Spleen (tissue), 11 donors: ENCODE data around the gene PLOD2. TPM values are rescaled to one million over a fixed set of nuclear protein-coding genes. Genes with fewer than 3 reads are reported as not detected.

Experiments
- DNase-seq: peaks from one replicate; pipeline ENCODE4 v3.0.0-alpha.2; 2020
- H3K27ac ChIP-seq, 8 donors: fragments of 200-600 bp; sonication (generic) in 7 of 8; 1 replicate in 4 of 8; 2 replicates in 4 of 8; pipeline versions ENCODE4 v1.5.0 to v1.8.0; 2016 to 2021; ENCODE audit warnings: inconsistent platforms in 4 of 8, mild to moderate bottlenecking in 4 of 8, moderate library complexity in 1 of 8
- H3K27me3 ChIP-seq, 7 donors: fragments of 200-600 bp; sonication (generic) in 6 of 7; replicated peaks in 1 of 7; 1 replicate in 4 of 7; 2 replicates in 3 of 7; pipeline versions ENCODE4 v1.5.0 to v1.8.0; 2016 to 2021; ENCODE audit warnings: inconsistent platforms in 3 of 7, mild to moderate bottlenecking in 1 of 7
- H3K36me3 ChIP-seq, 6 donors: fragments of 200-600 bp; sonication (generic) in 5 of 6; 1 replicate in 4 of 6; 2 replicates in 2 of 6; pipeline versions ENCODE4 v1.5.0 to v1.8.0; 2016 to 2021; ENCODE audit warnings: inconsistent platforms in 2 of 6
- H3K4me1 ChIP-seq, 6 donors: fragments of 200-600 bp; sonication (generic) in 5 of 6; 1 replicate in 3 of 6; 2 replicates in 3 of 6; pipeline versions ENCODE4 v1.5.0 to v1.8.0; 2016 to 2021; ENCODE audit warnings: inconsistent platforms in 3 of 6
- H3K4me3 ChIP-seq, 8 donors: fragments of 200-600 bp; sonication (generic) in 7 of 8; 1 replicate in 4 of 8; 2 replicates in 4 of 8; pipeline versions ENCODE4 v1.5.0 to v1.8.0; 2016 to 2021; ENCODE audit warnings: inconsistent platforms in 4 of 8, mild to moderate bottlenecking in 4 of 8, moderate library complexity in 2 of 8
- H3K9me3 ChIP-seq, 8 donors: fragments of 200-600 bp; sonication (generic) in 7 of 8; 1 replicate in 4 of 8; 2 replicates in 4 of 8; pipeline versions ENCODE4 v1.5.0 to v1.8.0; 2016 to 2021; ENCODE audit warnings: inconsistent platforms in 4 of 8
- POLR2A ChIP-seq, 3 donors: fragments of 450-650 bp; IDR thresholded peaks; one replicate each; pipeline ENCODE4 v1.5.1; 2017; ENCODE audit warnings: antibody characterized with exemption in 3 of 3, mild to moderate bottlenecking in 1 of 3
- POLR2AphosphoS5 ChIP-seq, 3 donors: sonication (generic); formaldehyde crosslinking; IDR thresholded peaks; one replicate each; pipeline ENCODE4 v1.5.1; 2017; ENCODE audit warnings: antibody characterized with exemption in 3 of 3
- WGBS, 5 donors: extraction: QIAGEN DNeasy Blood & Tissue Kit in 3 of 5; methylation state at CpG; one replicate each; pipeline versions ENCODE4 v1.1.5 to v1.1.7; 2013 to 2018; 5-methylcytosine and 5-hydroxymethylcytosine counted together
- intact Hi-C: fragments of 100-400 bp; cut with DNase I; formaldehyde crosslinking; loops from one replicate; pipeline ENCODE4 v1.15.0; 2023; ENCODE audit warnings: low total_unique reads
- polyA plus RNA-seq, 3 donors: library from polyadenylated mRNA; stranded (reverse); fragments of 200-250 nt; gene quantifications; one replicate each; pipeline ENCODE4 v1.2.1, GENCODE V29; 2013
- total RNA-seq, 7 donors: library from RNA; depleted of rRNA in 3 of 7; stranded (reverse); fragments of >200 nt in 3 of 7; fragmentation: NEBNext Ultra II Directional in 4 of 7; extraction: Animal tissue kit (Norgen Biotek cat#: 25700) in 4 of 7; gene quantifications; one replicate each; pipeline versions ENCODE4 v1.1.0 to v1.2.1, GENCODE V29; 2016 to 2021
- TF ChIP-seq, protein P1 (sequence below), 11 experiments: fragments of 200-600 bp in 7 of 11; fragments of 450-650 bp in 4 of 11; sonication (generic) in 4 of 11; IDR thresholded peaks in 8 of 11; conservative IDR thresholded peaks in 3 of 11; 1 replicate in 7 of 11; 2 replicates in 4 of 11; pipeline versions ENCODE4 v1.4.0 to v1.8.0; 2016 to 2021; ENCODE audit warnings: antibody characterized with exemption in 11 of 11, inconsistent platforms in 4 of 11, mild to moderate bottlenecking in 1 of 11
- donor health status: healthy with polysubstance abuse.
- donor health status: DM: no; HTN: no; CAD: no; lungs with moderate emphysema.
- donor health status: DM: no; HTN: no; CAD: no.
- donor health status: Bipolar disorder and iron deficiency.
- donor health status: healthy.
- donor health status: DM: no; HTN: no; CAD: no.
- donor health status: DM: yes; HTN: yes; CAD: no.

Gene PLOD2
- total and polyA plus RNA-seq, 10 donors, result 3.5 to 35.8 (median 11.2) TPM

DNA sequence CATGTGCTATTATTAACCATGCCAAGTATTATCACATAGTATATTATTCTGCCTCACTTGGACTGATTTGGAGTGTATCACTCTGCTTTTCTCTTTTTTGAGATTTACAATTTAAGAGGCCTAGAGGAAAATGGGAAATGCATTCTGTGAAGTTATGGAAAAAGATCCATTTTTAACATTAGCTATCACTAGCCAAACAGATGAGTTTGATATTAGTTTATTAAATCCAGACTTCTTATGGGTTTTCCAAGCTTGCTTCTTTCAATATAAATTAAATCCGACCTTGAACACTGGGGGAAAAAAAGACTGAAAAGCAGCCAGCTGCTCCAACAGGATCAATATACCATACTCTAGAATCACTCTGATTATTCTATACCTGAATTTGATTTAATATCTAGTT is 30.1 kb upstream of the PLOD2 start:
- Histone ChIP-seq H3K4me1 (peaks cover 0 to 14% (median 2%) of the 10 kb centered on the region in 6 donors), H3K27ac (no peak overlapping the region), H3K36me3 (no peaks in the 10 kb centered on the region), H3K9me3 (no peaks in the 10 kb centered on the region), H3K27me3 (no peaks in the 10 kb centered on the region), H3K4me3 (no peak overlapping the region)
- 84 to 95% (median 87%) methylated on average over 1 of the region's 1 CpG for WGBS, 5 donors
- no peak for TF ChIP-seq POLR2A (IDR thresholded peaks at IDR 0.05)
- TF ChIP-seq, protein P1, sequence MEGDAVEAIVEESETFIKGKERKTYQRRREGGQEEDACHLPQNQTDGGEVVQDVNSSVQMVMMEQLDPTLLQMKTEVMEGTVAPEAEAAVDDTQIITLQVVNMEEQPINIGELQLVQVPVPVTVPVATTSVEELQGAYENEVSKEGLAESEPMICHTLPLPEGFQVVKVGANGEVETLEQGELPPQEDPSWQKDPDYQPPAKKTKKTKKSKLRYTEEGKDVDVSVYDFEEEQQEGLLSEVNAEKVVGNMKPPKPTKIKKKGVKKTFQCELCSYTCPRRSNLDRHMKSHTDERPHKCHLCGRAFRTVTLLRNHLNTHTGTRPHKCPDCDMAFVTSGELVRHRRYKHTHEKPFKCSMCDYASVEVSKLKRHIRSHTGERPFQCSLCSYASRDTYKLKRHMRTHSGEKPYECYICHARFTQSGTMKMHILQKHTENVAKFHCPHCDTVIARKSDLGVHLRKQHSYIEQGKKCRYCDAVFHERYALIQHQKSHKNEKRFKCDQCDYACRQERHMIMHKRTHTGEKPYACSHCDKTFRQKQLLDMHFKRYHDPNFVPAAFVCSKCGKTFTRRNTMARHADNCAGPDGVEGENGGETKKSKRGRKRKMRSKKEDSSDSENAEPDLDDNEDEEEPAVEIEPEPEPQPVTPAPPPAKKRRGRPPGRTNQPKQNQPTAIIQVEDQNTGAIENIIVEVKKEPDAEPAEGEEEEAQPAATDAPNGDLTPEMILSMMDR (IDR thresholded peaks at IDR 0.05 in 8 of 11, conservative IDR thresholded peaks at IDR 0.05 in 3 of 11), result no peak
- no peak for TF ChIP-seq POLR2AphosphoS5 (IDR thresholded peaks at IDR 0.05)
- intact Hi-C loops, result no loop called here
- no peak for DNase-seq

DNA sequence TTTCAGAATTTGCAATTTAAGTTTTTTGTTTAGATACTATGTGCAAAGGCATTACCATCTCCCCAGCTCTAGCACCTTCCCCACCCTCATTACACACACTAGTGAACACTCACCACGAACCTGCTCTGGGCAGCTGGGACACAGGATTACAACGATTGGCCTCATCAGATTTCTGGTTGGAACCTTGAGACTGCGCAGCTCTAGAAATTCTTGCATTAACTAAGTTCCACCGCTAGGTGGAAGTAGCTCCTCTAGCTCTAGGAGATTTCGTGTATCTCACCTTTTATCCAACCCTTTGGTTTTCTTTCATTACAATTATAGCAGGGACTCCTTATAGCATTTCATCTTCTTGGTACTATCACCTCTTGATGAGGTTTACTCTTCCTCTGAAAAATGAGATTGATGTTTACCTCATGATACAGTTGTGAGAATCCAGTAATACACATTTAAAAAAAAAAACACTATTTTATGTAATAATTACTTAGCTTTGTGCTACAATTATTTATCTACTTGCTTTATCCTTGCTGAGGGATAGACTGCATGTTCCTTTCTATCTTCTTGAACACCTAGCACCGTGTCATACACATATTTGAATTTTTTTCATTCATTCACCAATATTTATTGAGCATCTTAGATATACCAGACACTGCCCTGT is 28.7 kb upstream of the PLOD2 start:
- H3K36me3 ChIP-seq, result no peaks in the 10 kb centered on the region

DNA sequence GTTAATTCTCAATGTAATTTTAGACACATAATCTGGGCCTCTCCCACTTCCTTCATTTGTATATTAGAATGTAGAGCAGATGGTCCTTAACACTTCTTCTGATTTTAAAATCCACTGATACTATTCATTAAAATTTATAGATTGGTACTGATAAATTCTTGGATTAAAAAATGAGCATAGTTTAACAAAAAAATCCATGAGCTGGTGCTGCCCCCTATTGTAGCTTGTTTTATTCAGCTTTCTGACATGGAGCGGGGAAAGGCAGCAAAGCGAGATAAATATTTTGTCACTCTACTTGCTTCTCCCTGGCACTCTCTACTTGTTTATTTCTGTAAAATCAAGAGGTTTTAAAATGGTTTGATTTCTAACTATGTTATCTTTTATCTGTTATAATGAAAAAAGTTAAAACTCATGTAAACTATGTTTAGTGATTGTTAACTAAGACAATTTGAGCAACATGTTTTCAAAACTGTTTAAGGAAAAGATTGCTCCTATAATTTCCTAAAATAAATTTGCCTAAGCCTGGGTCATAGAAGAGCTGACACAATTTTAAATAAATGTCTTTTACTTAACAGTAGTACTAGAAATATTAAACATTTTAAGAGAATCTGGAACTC is 26.5 kb upstream of the PLOD2 start:
- Histone ChIP-seq H3K4me3 (no peak overlapping the region), H3K4me1 (peaks cover 0 to 8% (median 4%) of the 10 kb centered on the region in 6 donors), H3K9me3 (no peaks in the 10 kb centered on the region), H3K27me3 (no peaks in the 10 kb centered on the region), H3K36me3 (no peaks in the 10 kb centered on the region), H3K27ac (no peak overlapping the region)
- WGBS, 5 donors, result 40 to 92% (median 78%) methylated on average over 2 of the region's 2 CpGs
- no peak for DNase-seq
- no peak for TF ChIP-seq POLR2A (IDR thresholded peaks at IDR 0.05)
- TF ChIP-seq, protein P1 (IDR thresholded peaks at IDR 0.05 in 8 of 11, conservative IDR thresholded peaks at IDR 0.05 in 3 of 11), result peak in 5 of 11 experiments; percentile 12 to 42 (median 32)
- intact Hi-C loops, result no loop called here

More for the DNA sequence above, 28.7 kb upstream of the PLOD2 start:
- WGBS, 5 donors, result 6 to 20% (median 10%) methylated on average over 6 of the region's 6 CpGs
- Histone ChIP-seq H3K9me3 (no peaks in the 10 kb centered on the region), H3K27me3 (no peaks in the 10 kb centered on the region), H3K4me1 (peaks cover 0 to 10% (median 2%) of the 10 kb centered on the region in 6 donors), H3K4me3 (no peak overlapping the region), H3K27ac (no peak overlapping the region)
- intact Hi-C loops, result no loop called here
- no peak for DNase-seq
- TF ChIP-seq, protein P1 (IDR thresholded peaks at IDR 0.05 in 8 of 11, conservative IDR thresholded peaks at IDR 0.05 in 3 of 11), result peak; percentile 15 to 78 (median 60)
- TF ChIP-seq POLR2AphosphoS5 (IDR thresholded peaks at IDR 0.05) (no peak), POLR2A (IDR thresholded peaks at IDR 0.05) (no peak)

DNA sequence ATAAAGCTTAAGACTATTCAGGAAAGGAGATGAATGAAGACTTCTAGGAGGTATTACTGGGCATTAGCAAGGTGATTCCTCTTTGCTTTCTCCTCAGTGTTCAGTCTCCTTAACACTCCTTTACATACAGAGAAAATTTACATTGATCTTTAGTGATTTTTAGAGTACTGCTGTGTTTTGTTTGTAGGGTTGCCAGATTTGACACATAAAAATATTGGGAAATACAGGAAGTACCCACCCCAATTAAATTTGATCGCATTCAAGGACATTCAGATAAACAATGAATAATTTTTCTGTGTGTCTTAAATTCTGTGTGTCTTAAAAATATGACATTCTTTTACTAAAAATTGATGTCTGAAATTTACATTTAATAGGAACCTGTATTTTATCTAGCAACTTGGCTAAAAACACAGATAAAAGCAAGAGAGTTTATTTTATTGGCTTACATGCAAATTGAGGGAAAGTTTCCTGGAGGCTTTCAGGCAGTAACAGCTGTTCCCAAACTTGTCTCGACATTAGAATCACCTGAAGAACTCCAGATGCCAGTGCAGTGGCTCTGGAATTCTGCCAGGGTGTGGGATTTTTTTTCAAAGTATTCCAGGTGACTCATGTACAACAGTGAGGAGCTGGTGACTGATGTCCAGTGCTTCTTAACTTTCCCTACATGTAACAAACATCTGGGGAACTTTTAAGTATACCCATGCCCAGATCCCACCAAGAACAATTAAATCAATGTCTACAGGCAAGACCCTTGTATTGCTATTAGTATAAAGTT is 23.4 kb upstream of the PLOD2 start:
- no peaks in the 10 kb centered on the region for H3K9me3 ChIP-seq
- DNase-seq, result no peak
- H3K27ac ChIP-seq, result no peak overlapping the region
- H3K36me3 ChIP-seq, result no peaks in the 10 kb centered on the region
- 47 to 70% (median 60%) methylated on average over 2 of the region's 2 CpGs for WGBS, 5 donors
- H3K4me1 ChIP-seq, result peaks cover 0 to 6% (median 2%) of the 10 kb centered on the region in 6 donors
- intact Hi-C loops, result no loop called here
- no peak for TF ChIP-seq POLR2AphosphoS5 (IDR thresholded peaks at IDR 0.05)
- TF ChIP-seq, protein P1 (IDR thresholded peaks at IDR 0.05 in 8 of 11, conservative IDR thresholded peaks at IDR 0.05 in 3 of 11), result no peak
- no peak for TF ChIP-seq POLR2A (IDR thresholded peaks at IDR 0.05)
- no peaks in the 10 kb centered on the region for H3K27me3 ChIP-seq
- no peak overlapping the region for H3K4me3 ChIP-seq
